Natural killer cell (primary cell): ENCODE results near the gene ZNF692. TPM values are rescaled to one million over a fixed set of nuclear protein-coding genes. Genes with fewer than 3 reads are reported as not detected.
A peak's percentile ranks its signal among the peaks of the same experiment; 100 is the strongest.

Experiments
- ATAC-seq, 3 donors: fragments of 150-1000 bp in 2 of 3; fragments of 200-7000 bp in 1 of 3; cut with Tn5 transposase; 1 replicate in 1 of 3; 2 replicates in 2 of 3; pipeline ENCODE4 v1.10.0; 2021; ENCODE audit warnings: mild to moderate bottlenecking in 2 of 3, moderate library complexity in 2 of 3
- DNase-seq, 2 donors: peaks; one replicate each; pipeline versions ENCODE4 v3.0.0 to v3.0.0-alpha.2; 2013 to 2021; ENCODE audit warnings: mixed read lengths in 1 of 2
- H3K27ac ChIP-seq: one replicate; pipeline ENCODE4 v1.5.1; 2013; ENCODE audit warnings: mild to moderate bottlenecking, low read length
- H3K27me3 ChIP-seq: one replicate; pipeline ENCODE4 v1.6.1; 2013; ENCODE audit warnings: low read length; ENCODE audit not compliant: control insufficient read depth, insufficient read depth
- H3K36me3 ChIP-seq: one replicate; pipeline ENCODE4 v1.6.1; 2013; ENCODE audit warnings: low read length; ENCODE audit not compliant: control insufficient read depth, insufficient read depth
- H3K4me1 ChIP-seq: one replicate; pipeline ENCODE4 v1.6.1; 2013; ENCODE audit warnings: low read length; ENCODE audit not compliant: control insufficient read depth, insufficient read depth
- H3K4me3 ChIP-seq: one replicate; pipeline ENCODE4 v1.5.1; 2013; ENCODE audit warnings: low read length
- H3K9me3 ChIP-seq: one replicate; pipeline ENCODE4 v1.6.1; 2013; ENCODE audit warnings: low read length; ENCODE audit not compliant: control insufficient read depth, insufficient read depth
- H3K27ac Mint-ChIP-seq, 2 donors: one replicate each; pipeline ENCODE4 v1.8.0; 2022; ENCODE audit warnings: mild to moderate bottlenecking in 2 of 2, mixed read lengths in 2 of 2, moderate library complexity in 1 of 2
- H3K27me3 Mint-ChIP-seq, 2 donors: one replicate each; pipeline ENCODE4 v1.8.0; 2022; ENCODE audit warnings: low read depth in 2 of 2, mixed read lengths in 2 of 2
- H3K36me3 Mint-ChIP-seq: one replicate; pipeline ENCODE4 v1.8.0; 2022; ENCODE audit warnings: mixed read lengths
- H3K4me1 Mint-ChIP-seq, 2 donors: one replicate each; pipeline ENCODE4 v1.8.0; 2022; ENCODE audit warnings: mixed read lengths in 2 of 2
- H3K4me3 Mint-ChIP-seq: one replicate; pipeline ENCODE4 v1.8.0; 2022; ENCODE audit warnings: mild to moderate bottlenecking, moderate library complexity, mixed read lengths
- H3K9me3 Mint-ChIP-seq, 2 donors: one replicate each; pipeline ENCODE4 v1.8.0; 2022; ENCODE audit warnings: mixed read lengths in 2 of 2
- WGBS: methylation state at CpG from one replicate; pipeline ENCODE4 v1.1.7; 2013; ENCODE audit warnings: missing lambda C conversion rate; ENCODE audit not compliant: insufficient coverage; 5-methylcytosine and 5-hydroxymethylcytosine counted together
- intact Hi-C: fragments of 100-400 bp; cut with micrococcal nuclease; formaldehyde crosslinking; loops from one replicate; pipeline ENCODE4 v1.14.2; 2022
- total RNA-seq, 4 donors: library from RNA; stranded (reverse); fragments of 120-200 nt in 1 of 4; gene quantifications; one replicate each; pipeline versions ENCODE4 v1.2.3 to v1.2.4, GENCODE V29; 2013 to 2022
- TF ChIP-seq, protein P1 (sequence below): fragments of 200-600 bp; IDR thresholded peaks from one replicate; pipeline ENCODE4 v1.8.0; 2022; ENCODE audit warnings: antibody characterized with exemption

Gene ZNF692
- total RNA-seq, 3 donors from 2014 or later (not counting 1 experiment from before 2014, with no cell fraction given), result 50.4 to 58.7 (median 52.3) TPM

DNA sequence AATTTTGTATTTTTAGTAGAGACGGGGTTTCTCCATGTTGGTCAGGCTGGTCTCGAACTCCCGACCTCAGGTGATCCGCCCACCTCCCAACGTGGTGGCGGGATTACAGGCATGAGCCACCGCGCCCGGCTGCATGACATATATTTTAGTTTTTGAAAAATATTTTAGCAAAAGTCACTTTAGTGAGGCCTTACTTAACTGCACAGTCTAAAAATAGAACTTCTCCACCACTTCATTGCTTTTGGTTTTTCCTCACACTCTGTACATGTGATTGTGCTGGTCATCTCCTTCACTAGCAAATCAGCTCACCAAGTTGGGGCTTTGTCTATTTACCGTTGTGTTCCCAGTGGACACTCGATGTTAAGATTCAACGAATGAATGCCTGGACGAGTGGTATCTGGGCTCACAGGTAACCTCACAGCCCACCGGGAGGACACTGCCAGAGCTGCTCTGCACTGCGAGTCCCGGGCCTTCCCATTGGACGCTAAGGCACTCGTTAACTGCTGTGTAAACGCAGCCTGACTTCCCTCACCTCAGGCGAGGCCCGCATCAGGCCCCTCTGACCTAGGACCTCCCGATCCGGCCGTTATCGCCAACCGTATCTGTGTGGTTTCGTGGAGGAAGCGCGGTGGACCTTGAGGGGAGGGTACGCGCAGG lies 14.0 kb upstream of the ZNF692 start:
- Histone ChIP-seq H3K4me3 (peak overlapping the region; percentile 86), H3K4me1 (peaks cover 17% of the 10 kb centered on the region), H3K36me3 (no peaks in the 10 kb centered on the region), H3K27me3 (no peaks in the 10 kb centered on the region), H3K27ac (peak overlapping the region; percentile 83), H3K9me3 (no peaks in the 10 kb centered on the region)
- Mint-ChIP-seq H3K27ac (peak overlapping the region; percentile 94 to 100), H3K4me1 (peaks cover 20 to 22% of the 10 kb centered on the region in 2 donors), H3K4me3 (peak overlapping the region; percentile 99), H3K9me3 (no peaks in the 10 kb centered on the region), H3K27me3 (no peaks in the 10 kb centered on the region), H3K36me3 (peaks cover 6% of the 10 kb centered on the region)
- DNase-seq (peak; percentile 49 to 65), ATAC-seq (peak; percentile 22 to 32 (median 31))
- TF ChIP-seq, protein P1, sequence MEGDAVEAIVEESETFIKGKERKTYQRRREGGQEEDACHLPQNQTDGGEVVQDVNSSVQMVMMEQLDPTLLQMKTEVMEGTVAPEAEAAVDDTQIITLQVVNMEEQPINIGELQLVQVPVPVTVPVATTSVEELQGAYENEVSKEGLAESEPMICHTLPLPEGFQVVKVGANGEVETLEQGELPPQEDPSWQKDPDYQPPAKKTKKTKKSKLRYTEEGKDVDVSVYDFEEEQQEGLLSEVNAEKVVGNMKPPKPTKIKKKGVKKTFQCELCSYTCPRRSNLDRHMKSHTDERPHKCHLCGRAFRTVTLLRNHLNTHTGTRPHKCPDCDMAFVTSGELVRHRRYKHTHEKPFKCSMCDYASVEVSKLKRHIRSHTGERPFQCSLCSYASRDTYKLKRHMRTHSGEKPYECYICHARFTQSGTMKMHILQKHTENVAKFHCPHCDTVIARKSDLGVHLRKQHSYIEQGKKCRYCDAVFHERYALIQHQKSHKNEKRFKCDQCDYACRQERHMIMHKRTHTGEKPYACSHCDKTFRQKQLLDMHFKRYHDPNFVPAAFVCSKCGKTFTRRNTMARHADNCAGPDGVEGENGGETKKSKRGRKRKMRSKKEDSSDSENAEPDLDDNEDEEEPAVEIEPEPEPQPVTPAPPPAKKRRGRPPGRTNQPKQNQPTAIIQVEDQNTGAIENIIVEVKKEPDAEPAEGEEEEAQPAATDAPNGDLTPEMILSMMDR, result no peak
- WGBS, result 0% methylated on average over 25 of the region's 31 CpGs
- intact Hi-C loops, result loop anchor here (1.0 kb wide), 2 partner anchors 10 to 35 kb away; partner anchors contain the start of gene ZNF672

DNA sequence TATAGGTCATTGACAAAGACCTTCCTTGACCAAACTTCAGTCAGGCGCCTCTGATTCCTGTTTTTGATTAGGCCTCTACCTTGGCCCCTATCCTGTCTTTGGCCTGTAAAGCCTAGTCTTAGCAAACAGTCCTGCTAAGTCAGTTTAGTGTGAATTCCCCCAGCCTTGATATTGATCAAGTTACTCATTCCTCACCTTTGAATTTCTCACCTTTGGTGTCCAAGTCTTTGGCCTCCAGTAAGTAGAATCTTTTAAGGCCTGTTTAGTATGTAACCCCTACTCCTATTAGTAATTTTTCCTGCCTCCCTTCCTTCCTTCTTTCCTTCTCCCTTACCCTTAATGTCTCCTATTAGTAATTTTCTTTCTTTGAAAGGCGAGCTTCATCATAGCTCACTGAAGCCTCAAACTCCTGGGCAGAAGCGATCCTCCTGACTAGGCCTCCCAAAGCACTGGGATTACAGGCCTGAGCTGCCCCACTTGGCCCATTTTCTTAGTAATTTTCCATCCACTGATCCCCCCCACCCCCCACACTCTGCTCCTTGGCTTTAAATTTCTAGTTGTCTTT lies 13.0 kb upstream of the ZNF692 start:
- peaks cover 20 to 22% of the 10 kb centered on the region in 2 donors for H3K4me1 Mint-ChIP-seq
- H3K9me3 Mint-ChIP-seq, result no peaks in the 10 kb centered on the region
- H3K36me3 Mint-ChIP-seq, result peaks cover 6% of the 10 kb centered on the region
- intact Hi-C loops, result no loop called here
- TF ChIP-seq, protein P1, result no peak
- no peaks in the 10 kb centered on the region for H3K27me3 Mint-ChIP-seq
- peak overlapping the region; percentile 70 for H3K4me3 Mint-ChIP-seq
- ATAC-seq, result no peak
- H3K27ac Mint-ChIP-seq, result peak overlapping the region in 1 of 2 donors; percentile 67
- Histone ChIP-seq H3K27ac (no peak overlapping the region), H3K4me3 (no peak overlapping the region), H3K27me3 (no peaks in the 10 kb centered on the region), H3K9me3 (no peaks in the 10 kb centered on the region), H3K4me1 (peaks cover 17% of the 10 kb centered on the region), H3K36me3 (no peaks in the 10 kb centered on the region)
- 93% methylated on average over 3 of the region's 3 CpGs for WGBS
- no peak for DNase-seq

DNA sequence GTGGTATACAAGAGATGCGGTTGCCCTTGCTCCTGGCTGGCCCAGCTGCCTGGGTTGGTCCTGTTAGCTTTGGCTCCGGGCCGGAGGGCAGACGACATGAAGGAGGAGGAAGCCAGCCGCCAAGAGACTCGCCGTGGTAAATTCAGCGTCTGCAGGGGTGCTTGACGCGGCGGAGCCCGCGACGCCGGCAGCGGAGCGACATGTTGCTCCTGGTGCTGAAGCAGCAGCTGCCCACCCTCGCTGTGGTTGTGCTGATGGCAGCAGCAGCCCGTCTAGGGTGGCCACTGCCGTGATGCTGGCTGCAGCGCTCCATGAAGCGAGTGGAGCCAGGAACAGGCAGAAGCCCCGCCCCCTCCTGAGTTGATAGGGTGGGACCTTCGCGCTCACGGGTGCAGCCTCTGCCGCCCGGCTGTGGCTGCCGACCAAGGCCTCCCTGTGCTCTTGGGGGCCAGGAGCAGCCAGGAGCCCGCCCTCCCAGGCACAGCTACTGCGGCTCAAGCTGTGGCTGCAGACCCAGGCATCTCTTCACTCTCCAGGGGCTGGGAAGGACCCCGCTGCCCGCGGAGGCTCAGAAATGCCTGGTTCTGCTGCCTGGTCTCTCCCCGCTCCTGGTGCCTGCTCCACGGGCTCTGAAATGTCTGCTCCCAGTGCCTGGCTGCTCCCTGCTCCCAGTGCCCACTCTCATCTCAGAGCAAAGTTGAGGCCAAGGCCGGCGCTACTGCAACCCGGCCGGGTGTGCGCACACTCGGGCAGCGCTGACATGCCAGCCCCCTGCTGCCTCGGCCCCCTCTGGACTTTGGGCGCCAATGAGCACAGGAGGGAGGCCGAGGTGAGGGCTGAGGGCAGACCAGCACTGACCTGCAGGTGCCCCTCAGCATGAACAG lies 4.4 kb upstream of the ZNF692 start:
- TF ChIP-seq, protein P1, result no peak
- 14% methylated on average over 46 of the region's 46 CpGs for WGBS
- DNase-seq, result peak; percentile 74 to 87
- H3K4me3 ChIP-seq, result peak overlapping the region; percentile 77
- no peaks in the 10 kb centered on the region for H3K36me3 Mint-ChIP-seq
- H3K27ac Mint-ChIP-seq, result peak overlapping the region; percentile 29 to 68
- H3K27me3 ChIP-seq, result no peaks in the 10 kb centered on the region
- no peaks in the 10 kb centered on the region for H3K9me3 Mint-ChIP-seq
- H3K4me1 Mint-ChIP-seq, result peaks cover 42 to 51% of the 10 kb centered on the region in 2 donors
- peak overlapping the region; percentile 78 for H3K4me3 Mint-ChIP-seq
- intact Hi-C loops, result loop anchor here (1.0 kb wide), 1 partner anchor 10 kb away; no protein-coding TSS in a partner anchor
- H3K9me3 ChIP-seq, result no peaks in the 10 kb centered on the region
- peak; percentile 60 to 69 (median 61) for ATAC-seq
- peak overlapping the region; percentile 67 for H3K27ac ChIP-seq
- no peaks in the 10 kb centered on the region for H3K36me3 ChIP-seq
- peaks cover 27% of the 10 kb centered on the region for H3K4me1 ChIP-seq
- H3K27me3 Mint-ChIP-seq, result no peaks in the 10 kb centered on the region
